HG03432 (cell line): ENCODE data around the gene UGT3A1.

ENCODE experiments used
- ATAC-seq: cut with Tn5 transposase; IDR thresholded peaks from one replicate; pipeline ENCODE4 v1.9.1; 2021; ENCODE audit warnings: mild to moderate bottlenecking, moderate library complexity; ENCODE audit not compliant: unreplicated experiment

The UGT3A1 gene

GRCh38 chr5:35919191-35919590 lies 72.0 kb downstream of the UGT3A1 start:
- ATAC-seq: no peak

- ATAC-seq: no peak
These were observed 82.4 kb downstream of the UGT3A1 start for GRCh38 chr5:35908814-35909213.

GRCh38 chr5:35908228-35908627 lies 83.0 kb downstream of the UGT3A1 start:
- ATAC-seq: no peak

- ATAC-seq: peak; percentile 69
These were observed 86.6 kb downstream of the UGT3A1 start for GRCh38 chr5:35904443-35905132.

- no peak for ATAC-seq
These were observed 87.5 kb downstream of the UGT3A1 start for GRCh38 chr5:35903631-35904203.

GRCh38 chr5:35902046-35902672 lies 89.0 kb downstream of the UGT3A1 start:
- ATAC-seq: peak; percentile 69
